ENCODE measurements around the gene CCL3.
"Not testable (repeated sequence)": the region's sequence is repeated elsewhere in the genome, so short reads cannot be mapped to it uniquely, and the experiment has no call there.

The CCL3 gene

GRCh38 chr17:36124879-36125824 is 35.2 kb upstream of the CCL3 start:
- no peak for DNase-seq (ENCODE audit: low read depth)
- H3K4me3 ChIP-seq (ENCODE audit: low read depth, low read length) = no peak overlapping the region
- TF ChIP-seq CTCF (conservative IDR thresholded peaks at IDR 0.05; ENCODE audit: low read depth, low read length) = no peak

GRCh38 chr17:36123431-36123830 is 33.5 kb upstream of the CCL3 start:
- no peak for DNase-seq (ENCODE audit: low read depth)
- H3K4me3 ChIP-seq (ENCODE audit: low read depth, low read length) = no peak overlapping the region
- no peak for TF ChIP-seq CTCF (conservative IDR thresholded peaks at IDR 0.05; ENCODE audit: low read depth, low read length)

GRCh38 chr17:36121099-36121498 is 31.2 kb upstream of the CCL3 start:
- not testable (repeated sequence) for H3K4me3 ChIP-seq (ENCODE audit: low read depth, low read length); DNase-seq (ENCODE audit: low read depth)

GRCh38 chr17:36120221-36120620 is 30.3 kb upstream of the CCL3 start:
- H3K4me3 ChIP-seq (ENCODE audit: low read depth, low read length) = no peak overlapping the region
- DNase-seq (ENCODE audit: low read depth) = no peak
- no peak for TF ChIP-seq CTCF (conservative IDR thresholded peaks at IDR 0.05; ENCODE audit: low read depth, low read length)

- TF ChIP-seq CTCF (conservative IDR thresholded peaks at IDR 0.05; ENCODE audit: low read depth, low read length) = no peak
- H3K4me3 ChIP-seq (ENCODE audit: low read depth, low read length) = no peak overlapping the region
- no peak for DNase-seq (ENCODE audit: low read depth)
Measured at GRCh38 chr17:36118477-36119353, 28.8 kb upstream of the CCL3 start.

DNA sequence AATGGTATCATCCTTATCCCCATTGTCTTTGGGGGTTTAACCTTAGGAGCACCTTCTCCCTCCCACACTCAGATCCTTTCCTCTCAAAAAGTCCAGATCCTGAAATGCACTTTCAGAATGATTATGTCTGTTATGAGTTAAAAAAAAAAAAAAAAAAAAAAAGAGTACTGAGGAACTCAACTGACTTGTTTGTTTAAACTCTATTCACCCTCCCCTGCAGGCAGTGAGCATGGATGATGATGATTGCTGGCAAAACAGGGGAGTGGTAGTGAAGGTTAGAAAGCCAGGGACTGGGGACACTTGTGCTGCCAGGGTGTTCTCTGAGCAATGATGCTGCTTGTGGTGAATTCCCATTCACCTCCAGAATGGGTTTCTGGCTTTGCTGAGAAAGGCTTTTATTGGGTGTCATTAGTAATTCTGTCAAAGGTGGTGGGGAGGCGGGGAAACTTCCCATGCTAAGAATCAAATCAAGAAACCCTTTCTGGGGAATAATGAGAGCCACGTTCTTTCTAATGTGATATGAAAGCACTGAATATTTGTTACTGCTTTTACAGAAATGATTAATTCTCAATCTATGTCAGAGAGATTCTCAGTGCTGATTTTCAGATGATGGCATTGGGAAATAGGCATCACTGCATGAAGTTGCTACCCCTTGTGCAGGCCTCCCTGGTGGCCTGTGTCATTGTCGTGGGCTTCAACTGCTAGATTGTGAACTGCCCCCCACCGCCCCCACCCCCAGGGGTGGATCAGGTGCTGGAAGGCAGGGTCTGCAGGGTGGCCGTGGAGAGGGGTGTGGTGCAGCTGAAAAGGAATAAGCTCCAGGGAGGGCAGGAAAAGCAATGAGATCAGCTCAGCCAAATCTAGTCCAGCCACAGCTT is 27.8 kb upstream of the CCL3 start:
- no peak for TF ChIP-seq CTCF (conservative IDR thresholded peaks at IDR 0.05; ENCODE audit: low read depth, low read length)
- DNase-seq (ENCODE audit: low read depth) = no peak
- H3K4me3 ChIP-seq (ENCODE audit: low read depth, low read length) = no peak overlapping the region

- H3K4me3 ChIP-seq (ENCODE audit: low read depth, low read length); DNase-seq (ENCODE audit: low read depth): not testable (repeated sequence)
Measured at GRCh38 chr17:36115649-36115977, 25.7 kb upstream of the CCL3 start.

GRCh38 chr17:36114971-36115648 is 25.2 kb upstream of the CCL3 start:
- DNase-seq (ENCODE audit: low read depth) = not testable (repeated sequence)

DNA sequence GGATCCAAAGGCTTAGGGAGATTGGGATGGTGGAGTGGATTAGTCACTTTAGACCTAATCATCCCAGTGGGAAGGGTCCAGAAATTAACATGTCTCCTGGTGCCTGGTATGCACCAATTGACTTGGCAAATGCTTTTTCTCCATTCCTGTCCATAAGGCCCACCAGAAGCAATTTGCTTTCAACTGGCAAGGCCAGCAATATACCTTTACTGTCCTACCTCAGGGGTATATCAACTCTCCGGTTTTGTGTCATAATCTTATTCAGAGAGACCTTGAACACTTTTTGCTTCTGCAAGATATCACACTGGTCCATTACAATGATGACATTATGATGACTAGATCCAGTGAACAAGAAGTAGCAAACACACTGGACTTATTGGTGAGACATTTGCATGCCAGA is 23.2 kb upstream of the CCL3 start:
- not testable (repeated sequence) for DNase-seq (ENCODE audit: low read depth); H3K4me3 ChIP-seq (ENCODE audit: low read depth, low read length)

More at GRCh38 chr17:36114971-36115648, 25.2 kb upstream of the CCL3 start:
- H3K4me3 ChIP-seq (ENCODE audit: low read depth, low read length) = not testable (repeated sequence)
